HepG2 (cell line): ENCODE data around the gene FOSB. TPM values are rescaled to one million over a fixed set of nuclear protein-coding genes. Genes with fewer than 3 reads are reported as not detected.

Source experiments
- CSRNP1 ChIP-seq: sonication (generic); formaldehyde crosslinking; IDR thresholded peaks from 2 replicates; pipeline ENCODE4 v1.8.1; 2023; ENCODE audit warnings: mild to moderate bottlenecking, missing genetic modification reagents
- DDIT3 ChIP-seq: sonication (generic); formaldehyde crosslinking; IDR thresholded peaks from 2 replicates; pipeline ENCODE4 v1.4.0; 2020; ENCODE audit warnings: mild to moderate bottlenecking, missing genetic modification reagents
- HDAC2 ChIP-seq: sonication (generic); formaldehyde crosslinking; IDR thresholded peaks from 2 replicates; pipeline ENCODE4 v1.4.0; 2020; ENCODE audit warnings: missing genetic modification reagents
- HMG20B ChIP-seq: conservative IDR thresholded peaks from 2 replicates; pipeline ENCODE4 v1.6.1; 2016; ENCODE audit warnings: missing genetic modification reagents, missing compliant biosample characterization
- KAT7 ChIP-seq: IDR thresholded peaks from 2 replicates; pipeline ENCODE4 v1.6.1; 2018; ENCODE audit warnings: borderline replicate concordance, missing compliant biosample characterization
- KDM1A ChIP-seq: IDR thresholded peaks from 2 replicates; pipeline ENCODE4 v1.6.1; 2016; ENCODE audit warnings: missing compliant biosample characterization
- MEF2D ChIP-seq: sonication (generic); formaldehyde crosslinking; IDR thresholded peaks from 2 replicates; pipeline ENCODE4 v1.5.1; 2020; ENCODE audit warnings: mild to moderate bottlenecking, missing genetic modification reagents
- MLLT10 ChIP-seq: sonication (generic); formaldehyde crosslinking; IDR thresholded peaks from 2 replicates; pipeline ENCODE4 v1.4.0; 2020; ENCODE audit warnings: missing genetic modification reagents
- MXD4 ChIP-seq: IDR thresholded peaks from 2 replicates; pipeline ENCODE4 v1.6.1; 2016; ENCODE audit warnings: mild to moderate bottlenecking, missing biosample characterization, missing genetic modification reagents
- RELA ChIP-seq: sonication (generic); formaldehyde crosslinking; IDR thresholded peaks from 2 replicates; pipeline ENCODE4 v1.4.0; 2020; ENCODE audit warnings: missing genetic modification reagents
- SIX4 ChIP-seq: sonication (generic); formaldehyde crosslinking; IDR thresholded peaks from 2 replicates; pipeline ENCODE4 v1.4.0; 2020; ENCODE audit warnings: missing genetic modification reagents
- TIGD3 ChIP-seq: sonication (generic); formaldehyde crosslinking; IDR thresholded peaks from 2 replicates; pipeline ENCODE4 v1.5.1; 2020; ENCODE audit warnings: mild to moderate bottlenecking, missing genetic modification reagents, borderline replicate concordance
- ZBTB2 ChIP-seq: sonication (generic); formaldehyde crosslinking; IDR thresholded peaks from 2 replicates; pipeline ENCODE4 v1.8.0; 2022; ENCODE audit warnings: low read depth, missing genetic modification reagents
- ZBTB21 ChIP-seq: sonication (generic); formaldehyde crosslinking; IDR thresholded peaks from 2 replicates; pipeline ENCODE4 v1.4.0; 2020; ENCODE audit warnings: missing genetic modification reagents
- ZHX1 ChIP-seq: sonication (generic); formaldehyde crosslinking; IDR thresholded peaks from 2 replicates; pipeline ENCODE4 v1.8.1; 2022; ENCODE audit warnings: low read depth, mild to moderate bottlenecking, missing genetic modification reagents
- ZNF136 ChIP-seq: sonication (generic); formaldehyde crosslinking; IDR thresholded peaks from 2 replicates; pipeline ENCODE4 v1.8.1; 2022; ENCODE audit warnings: low read depth, mild to moderate bottlenecking, moderate library complexity, missing genetic modification reagents
- ZNF235 ChIP-seq: sonication (generic); formaldehyde crosslinking; IDR thresholded peaks from 2 replicates; pipeline ENCODE4 v1.8.1; 2023; ENCODE audit warnings: mild to moderate bottlenecking, missing genetic modification reagents, borderline replicate concordance
- ZNF350 ChIP-seq: sonication (generic); formaldehyde crosslinking; IDR thresholded peaks from 2 replicates; pipeline ENCODE4 v1.4.0; 2020; ENCODE audit warnings: mild to moderate bottlenecking, low read depth, missing genetic modification reagents, borderline replicate concordance
- ZNF607 ChIP-seq: sonication (generic); formaldehyde crosslinking; IDR thresholded peaks from 2 replicates; pipeline ENCODE4 v1.5.1; 2020; ENCODE audit warnings: missing genetic modification reagents, mild to moderate bottlenecking, borderline replicate concordance
- ZNF770 ChIP-seq: sonication (generic); formaldehyde crosslinking; IDR thresholded peaks from 2 replicates; pipeline ENCODE4 v1.5.0; 2020; ENCODE audit warnings: mild to moderate bottlenecking, missing genetic modification reagents
- polyA plus RNA-seq, 8 experiments: library from polyadenylated mRNA; depleted of rRNA in 3 of 8; stranded (reverse) in 7 of 8; unstranded in 1 of 8; fragments of >200 nt; fragmentation: Illumina TruSeq in 4 of 8; extraction: Trizol in 4 of 8; gene quantifications; 2 replicates each; pipeline versions ENCODE4 v1.2.1 to v1.2.3, GENCODE V29; 2011 to 2016; ENCODE audit warnings: low read depth in 4 of 8, missing spikeins in 1 of 8, mixed read lengths in 1 of 8; ENCODE audit not compliant: insufficient read depth in 1 of 8
- total RNA-seq, 5 experiments: library from RNA; depleted of rRNA; stranded (reverse); fragments of >200 nt; fragmentation: Illumina TruSeq; extraction: Trizol; gene quantifications; 2 replicates each; pipeline ENCODE4 v1.2.3, GENCODE V29; 2016; ENCODE audit warnings: low read depth in 1 of 5

Gene FOSB
- total and polyA plus RNA-seq, 2 of the 13 experiments (the other 11 are each of a cell fraction or from before 2014, with no cell fraction given) = 2.8 to 6.0 TPM

- TF ChIP-seq TIGD3 (CRISPR knock-in tag) (no peak), MXD4 (peak; percentile 88), RELA (CRISPR knock-in tag) (no peak), CSRNP1 (CRISPR knock-in tag) (no peak; the same call in 1 of the 2 replicates), SIX4 (CRISPR knock-in tag) (no peak), ZNF607 (peak; percentile 70; the same call in 1 of the 2 replicates), ZNF235 (CRISPR knock-in tag) (0 out of 2 replicates have a peak, but pooled peaks have one; percentile 74), KDM1A (CRISPR knock-in tag) (no peak), HDAC2 (CRISPR knock-in tag) (peak; percentile 72), MLLT10 (CRISPR knock-in tag) (no peak), ZNF350 (CRISPR knock-in tag) (peak; percentile 92), ZBTB21 (CRISPR knock-in tag) (no peak), ZNF136 (CRISPR knock-in tag) (peak; percentile 48; the same call in 1 of the 2 replicates), ZHX1 (no peak), HMG20B (CRISPR knock-in tag) (no peak), MEF2D (CRISPR knock-in tag) (peak; percentile 79), ZNF770 (peak; percentile 61), KAT7 (no peak), ZBTB2 (CRISPR knock-in tag) (no peak), DDIT3 (CRISPR knock-in tag) (no peak)
Observed at GRCh38 chr19:45455707-45456499, 11.9 kb upstream of the FOSB start (continued).
